ENCODE results near the gene GOLGA6L2. TPM values are rescaled to one million over a fixed set of nuclear protein-coding genes. Genes with fewer than 3 reads are reported as not detected.

GOLGA6L2 gene
- total RNA-seq, 2 donors from 2014 or later, result not detected

- intact Hi-C loops (cut with DNase I), result no loop called here
- H3K27ac ChIP-seq, result no peak overlapping the region
These were observed 51.9 kb downstream of the GOLGA6L2 start for GRCh38 chr15:23395030-23395692.

More at GRCh38 chr15:23395030-23395692, 51.9 kb downstream of the GOLGA6L2 start:
- Histone ChIP-seq H3K9me3 (no peaks in the 10 kb centered on the region), H3K4me3 (no peak overlapping the region), H3K27me3 (no peaks in the 10 kb centered on the region), H3K36me3 (no peaks in the 10 kb centered on the region), H3K9ac (ENCODE audit: low read depth in 2 of 2, low read length in 2 of 2) (no peak overlapping the region), H3K4me1 (no peaks in the 10 kb centered on the region)
- DNase-seq, result no peak
- TF ChIP-seq, protein P1, sequence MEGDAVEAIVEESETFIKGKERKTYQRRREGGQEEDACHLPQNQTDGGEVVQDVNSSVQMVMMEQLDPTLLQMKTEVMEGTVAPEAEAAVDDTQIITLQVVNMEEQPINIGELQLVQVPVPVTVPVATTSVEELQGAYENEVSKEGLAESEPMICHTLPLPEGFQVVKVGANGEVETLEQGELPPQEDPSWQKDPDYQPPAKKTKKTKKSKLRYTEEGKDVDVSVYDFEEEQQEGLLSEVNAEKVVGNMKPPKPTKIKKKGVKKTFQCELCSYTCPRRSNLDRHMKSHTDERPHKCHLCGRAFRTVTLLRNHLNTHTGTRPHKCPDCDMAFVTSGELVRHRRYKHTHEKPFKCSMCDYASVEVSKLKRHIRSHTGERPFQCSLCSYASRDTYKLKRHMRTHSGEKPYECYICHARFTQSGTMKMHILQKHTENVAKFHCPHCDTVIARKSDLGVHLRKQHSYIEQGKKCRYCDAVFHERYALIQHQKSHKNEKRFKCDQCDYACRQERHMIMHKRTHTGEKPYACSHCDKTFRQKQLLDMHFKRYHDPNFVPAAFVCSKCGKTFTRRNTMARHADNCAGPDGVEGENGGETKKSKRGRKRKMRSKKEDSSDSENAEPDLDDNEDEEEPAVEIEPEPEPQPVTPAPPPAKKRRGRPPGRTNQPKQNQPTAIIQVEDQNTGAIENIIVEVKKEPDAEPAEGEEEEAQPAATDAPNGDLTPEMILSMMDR (IDR thresholded peaks at IDR 0.05), result no peak

Other genes with a start within 250 kb of the GOLGA6L2 start
- gene GOLGA6L26, start 113.0 kb downstream of the GOLGA6L2 start, total RNA-seq, result not detected
- under 1 TPM in 1 of 2 donors, not detected in 1; 0.08 TPM for gene GOLGA8S, start 92.5 kb downstream of the GOLGA6L2 start, total RNA-seq
- 1 to 10 TPM in 1 of 2 donors, not detected in 1; 1.0 TPM for gene MKRN3, start 118.4 kb upstream of the GOLGA6L2 start, total RNA-seq
- under 1 TPM; 0.08 to 0.10 TPM for gene MAGEL2, start 200.6 kb upstream of the GOLGA6L2 start, total RNA-seq
- gene NDN, start 240.1 kb upstream of the GOLGA6L2 start, total RNA-seq, result 10 to 100 TPM; 16.0 to 17.8 TPM

Data from colonic mucosa (tissue), 4 donors.